GM21367 (cell line): Measurements from ENCODE around the gene PTPN23.
A peak's percentile ranks its signal among the peaks of the same experiment; 100 is the strongest.

Experiments used
- ATAC-seq: cut with Tn5 transposase; IDR thresholded peaks from one replicate; pipeline ENCODE4 v1.9.1; 2021; ENCODE audit not compliant: unreplicated experiment

The PTPN23 gene

GRCh38 chr3:47370887-47371697, 9.7 kb upstream of the PTPN23 start:
- no peak for ATAC-seq

GRCh38 chr3:47374587-47374986, 6.2 kb upstream of the PTPN23 start:
- ATAC-seq, result no peak

GRCh38 chr3:47376393-47376792, 4.4 kb upstream of the PTPN23 start:
- no peak for ATAC-seq

GRCh38 chr3:47377186-47377585, 3.6 kb upstream of the PTPN23 start:
- ATAC-seq, result no peak

- no peak for ATAC-seq
Measured at GRCh38 chr3:47378869-47379268, 2.0 kb upstream of the PTPN23 start.

- no peak for ATAC-seq
Measured at GRCh38 chr3:47379411-47379899, 1.4 kb upstream of the PTPN23 start.

GRCh38 chr3:47380026-47380600, 708 bp upstream of the PTPN23 start:
- no peak for ATAC-seq

GRCh38 chr3:47381317-47382157, 716 bp downstream of the PTPN23 start:
- peak; percentile 58 for ATAC-seq

- ATAC-seq, result no peak
Measured at GRCh38 chr3:47384425-47384824, 3.6 kb downstream of the PTPN23 start.

GRCh38 chr3:47385007-47385406, 4.2 kb downstream of the PTPN23 start:
- no peak for ATAC-seq

GRCh38 chr3:47385796-47386195, 5.0 kb downstream of the PTPN23 start:
- ATAC-seq, result no peak

GRCh38 chr3:47392933-47393332, 12.1 kb downstream of the PTPN23 start:
- no peak for ATAC-seq

- ATAC-seq, result no peak
Measured at GRCh38 chr3:47394140-47394870, 13.5 kb downstream of the PTPN23 start.

GRCh38 chr3:47394881-47395280, 14.1 kb downstream of the PTPN23 start:
- no peak for ATAC-seq

GRCh38 chr3:47398228-47398627, 17.4 kb downstream of the PTPN23 start:
- ATAC-seq, result no peak

- ATAC-seq, result no peak
Measured at GRCh38 chr3:47399016-47399415, 18.2 kb downstream of the PTPN23 start.

GRCh38 chr3:47399531-47400270, 18.9 kb downstream of the PTPN23 start:
- no peak for ATAC-seq

GRCh38 chr3:47404431-47404876, 23.6 kb downstream of the PTPN23 start:
- no peak for ATAC-seq

- no peak for ATAC-seq
Measured at GRCh38 chr3:47404955-47405790, 24.4 kb downstream of the PTPN23 start.
